ENCODE measurements around the gene YAE1.
A peak's percentile ranks its signal among the peaks of the same experiment; 100 is the strongest.

YAE1 gene

GRCh38 chr7:39557911-39558310 is 8.3 kb upstream of the YAE1 start:
- no peak for TF ChIP-seq CTCF (IDR thresholded peaks at IDR 0.05)
- Histone ChIP-seq H3K79me2 (no peaks in the 10 kb centered on the region), H3K4me1 (peaks cover 32% of the 10 kb centered on the region), H3K27me3 (ENCODE audit: control insufficient read depth, insufficient read depth, low read length) (no peaks in the 10 kb centered on the region), H3K36me3 (ENCODE audit: control insufficient read depth, insufficient read depth, low read length) (no peaks in the 10 kb centered on the region), H3K4me3 (ENCODE audit: low read depth, low read length) (no peak overlapping the region), H3K27ac (no peak overlapping the region), H3K4me2 (ENCODE audit: low read length) (no peak overlapping the region), H2AFZ (no peak overlapping the region), H3K9ac (no peak overlapping the region), H3K9me3 (ENCODE audit: control insufficient read depth, low read length) (no peaks in the 10 kb centered on the region)

GRCh38 chr7:39560408-39560807 is 5.8 kb upstream of the YAE1 start:
- no peak overlapping the region for H3K4me2 ChIP-seq (ENCODE audit: low read length)
- no peaks in the 10 kb centered on the region for H3K27me3 ChIP-seq (ENCODE audit: control insufficient read depth, insufficient read depth, low read length)
- H3K4me1 ChIP-seq: peaks cover 24% of the 10 kb centered on the region
- peak overlapping the region; percentile 39 for H2AFZ ChIP-seq
- no peak overlapping the region for H3K9ac ChIP-seq
- H3K4me3 ChIP-seq (ENCODE audit: low read depth, low read length): no peak overlapping the region
- H3K36me3 ChIP-seq (ENCODE audit: control insufficient read depth, insufficient read depth, low read length): no peaks in the 10 kb centered on the region
- TF ChIP-seq CTCF (IDR thresholded peaks at IDR 0.05): no peak
- H3K79me2 ChIP-seq: no peaks in the 10 kb centered on the region
- H3K27ac ChIP-seq: peak overlapping the region; percentile 74
- no peaks in the 10 kb centered on the region for H3K9me3 ChIP-seq (ENCODE audit: control insufficient read depth, low read length)

- H3K9me3 ChIP-seq (ENCODE audit: control insufficient read depth, low read length): no peaks in the 10 kb centered on the region
- H3K4me3 ChIP-seq (ENCODE audit: low read depth, low read length): no peak overlapping the region
- H3K4me1 ChIP-seq: peaks cover 22% of the 10 kb centered on the region
- H3K36me3 ChIP-seq (ENCODE audit: control insufficient read depth, insufficient read depth, low read length): no peaks in the 10 kb centered on the region
- H3K27ac ChIP-seq: peak overlapping the region; percentile 74
- H2AFZ ChIP-seq: peak overlapping the region; percentile 39
- H3K9ac ChIP-seq: no peak overlapping the region
- TF ChIP-seq CTCF (IDR thresholded peaks at IDR 0.05): no peak
- no peak overlapping the region for H3K4me2 ChIP-seq (ENCODE audit: low read length)
- H3K79me2 ChIP-seq: no peaks in the 10 kb centered on the region
- no peaks in the 10 kb centered on the region for H3K27me3 ChIP-seq (ENCODE audit: control insufficient read depth, insufficient read depth, low read length)
Observed at GRCh38 chr7:39560997-39561396, 5.2 kb upstream of the YAE1 start.

- peak overlapping the region; percentile 84 for H3K4me2 ChIP-seq (ENCODE audit: low read length)
- peak overlapping the region; percentile 90 for H3K27ac ChIP-seq
- no peaks in the 10 kb centered on the region for H3K27me3 ChIP-seq (ENCODE audit: control insufficient read depth, insufficient read depth, low read length)
- peaks cover 2% of the 10 kb centered on the region for H3K79me2 ChIP-seq
- no peaks in the 10 kb centered on the region for H3K36me3 ChIP-seq (ENCODE audit: control insufficient read depth, insufficient read depth, low read length)
- TF ChIP-seq CTCF (IDR thresholded peaks at IDR 0.05): no peak
- H3K9ac ChIP-seq: peak overlapping the region; percentile 49
- H3K4me3 ChIP-seq (ENCODE audit: low read depth, low read length): peak overlapping the region; percentile 76
- peak overlapping the region; percentile 94 for H2AFZ ChIP-seq
- H3K4me1 ChIP-seq: peaks cover 18% of the 10 kb centered on the region
- H3K9me3 ChIP-seq (ENCODE audit: control insufficient read depth, low read length): no peaks in the 10 kb centered on the region
Observed at GRCh38 chr7:39565538-39565937, 666 bp upstream of the YAE1 start.

- Histone ChIP-seq H3K4me1 (peaks cover 5% of the 10 kb centered on the region), H3K27ac (no peak overlapping the region), H3K79me2 (peaks cover 2% of the 10 kb centered on the region), H3K9ac (no peak overlapping the region), H2AFZ (no peak overlapping the region), H3K36me3 (ENCODE audit: control insufficient read depth, insufficient read depth, low read length) (no peaks in the 10 kb centered on the region), H3K4me2 (ENCODE audit: low read length) (peak overlapping the region; percentile 84), H3K9me3 (ENCODE audit: control insufficient read depth, low read length) (no peaks in the 10 kb centered on the region), H3K4me3 (ENCODE audit: low read depth, low read length) (peak overlapping the region; percentile 76), H3K27me3 (ENCODE audit: control insufficient read depth, insufficient read depth, low read length) (no peaks in the 10 kb centered on the region)
- no peak for TF ChIP-seq CTCF (IDR thresholded peaks at IDR 0.05)
Observed at GRCh38 chr7:39567294-39567693, 1.1 kb downstream of the YAE1 start.
